Endometrial microvascular endothelial cells (primary cell): ENCODE results near the gene LUC7L3. TPM values are rescaled to one million over a fixed set of nuclear protein-coding genes. Genes with fewer than 3 reads are reported as not detected.
"Not testable (repeated sequence)": the region's sequence is repeated elsewhere in the genome, so short reads cannot be mapped to it uniquely, and the experiment has no call there.

Source experiments
- in situ Hi-C: cut with HindIII; loops from 2 replicates; pipeline ENCODE4 v1.10.0; 2017; ENCODE audit warnings: low sequenced_read_pairs, low pct_unique_long_range_greater_than_20kb; ENCODE audit errors: inconsistent ontology term
- total RNA-seq: library from RNA; depleted of rRNA; stranded (reverse); fragments of >200 nt; gene quantifications from one replicate; pipeline ENCODE4 v1.2.3, GENCODE V29; 2015; ENCODE audit errors: inconsistent ontology term

LUC7L3 gene
- total RNA-seq, 1 donor from 2014 or later: 15.7 TPM

- in situ Hi-C loops: no loop called here
These were observed 20.0 kb upstream of the LUC7L3 start for GRCh38 chr17:50699410-50699809.

GRCh38 chr17:50703162-50703561 lies 16.2 kb upstream of the LUC7L3 start:
- in situ Hi-C loops: no loop called here

GRCh38 chr17:50707289-50708049 lies 11.9 kb upstream of the LUC7L3 start, which contains the start of gene ANKRD40:
Gene ANKRD40, minus strand, starts transcription at chr17:50707914. Its CDS starts 260 bp downstream, at chr17:50707654.
- in situ Hi-C loops: no loop called here

GRCh38 chr17:50708050-50709000 lies 11.1 kb upstream of the LUC7L3 start:
- in situ Hi-C loops: no loop called here

- in situ Hi-C loops: not testable (repeated sequence)
These were observed 10.3 kb upstream of the LUC7L3 start for GRCh38 chr17:50709053-50709452.

- in situ Hi-C loops: no loop called here
These were observed 9.4 kb upstream of the LUC7L3 start for GRCh38 chr17:50710025-50710424.

- in situ Hi-C loops: no loop called here
These were observed 8.8 kb upstream of the LUC7L3 start for GRCh38 chr17:50710650-50711049.

- in situ Hi-C loops: no loop called here
These were observed 6.8 kb upstream of the LUC7L3 start for GRCh38 chr17:50712641-50713040.

- in situ Hi-C loops: no loop called here
These were observed 3.9 kb upstream of the LUC7L3 start for GRCh38 chr17:50715471-50715870.

GRCh38 chr17:50719924-50720794 lies 756 bp downstream of the LUC7L3 start:
- in situ Hi-C loops: no loop called here

GRCh38 chr17:50721194-50722010 lies 2.0 kb downstream of the LUC7L3 start:
- in situ Hi-C loops: no loop called here

GRCh38 chr17:50722746-50723145 lies 3.3 kb downstream of the LUC7L3 start:
- in situ Hi-C loops: no loop called here

GRCh38 chr17:50724622-50725021 lies 5.2 kb downstream of the LUC7L3 start:
- in situ Hi-C loops: not testable (repeated sequence)

GRCh38 chr17:50725769-50726655 lies 6.6 kb downstream of the LUC7L3 start:
- in situ Hi-C loops: no loop called here

GRCh38 chr17:50728112-50728429 lies 8.7 kb downstream of the LUC7L3 start:
- in situ Hi-C loops: no loop called here

- in situ Hi-C loops: no loop called here
These were observed 9.7 kb downstream of the LUC7L3 start for GRCh38 chr17:50728881-50729765.
